ENCODE results near the gene ANKLE2. TPM values are rescaled to one million over a fixed set of nuclear protein-coding genes. Genes with fewer than 3 reads are reported as not detected.

Gene ANKLE2
- total RNA-seq, 1 experiment from 2014 or later = 80.3 TPM

DNA sequence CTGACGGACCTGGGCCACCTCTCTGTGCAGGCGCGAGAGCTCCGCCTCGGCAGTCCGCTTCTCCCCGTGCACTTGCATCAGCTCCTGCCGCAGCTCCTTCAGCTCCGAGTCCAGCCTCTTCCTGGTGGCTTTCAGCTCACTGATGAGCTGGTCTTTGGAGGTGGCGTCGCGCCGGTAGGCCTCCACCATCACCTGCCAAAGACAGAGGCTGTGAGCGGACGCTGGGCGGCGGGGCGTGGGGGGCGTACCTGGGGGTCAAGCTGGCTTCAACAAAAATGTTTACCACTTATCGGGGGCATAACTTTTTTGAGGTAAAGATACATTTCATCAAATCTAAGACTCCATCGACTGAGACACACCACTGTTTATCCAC is 27.5 kb upstream of the ANKLE2 start:
- Histone ChIP-seq H4K91ac (ENCODE audit: insufficient read length, low read depth, low read length) (no peak overlapping the region), H4K8ac (replicated peaks; ENCODE audit: insufficient read length, low read depth, low read length) (no peak overlapping the region), H4K20me1 (ENCODE audit: control insufficient read depth, insufficient read depth, insufficient read length) (peaks cover 4% of the 10 kb centered on the region), H3K4me1 (ENCODE audit: insufficient read depth, low read length) (no peaks in the 10 kb centered on the region), H3K9me3 (ENCODE audit: control insufficient read depth, low read depth, low read length) (no peaks in the 10 kb centered on the region), H3K9ac (ENCODE audit: extremely low read depth, insufficient read length, low read length) (no peak overlapping the region), H2AFZ (ENCODE audit: low read length) (no peak overlapping the region), H3K23me2 (ENCODE audit: insufficient read length, low read depth, low read length, poor library complexity, severe bottlenecking) (no peaks in the 10 kb centered on the region), H3T11ph (ENCODE audit: low read length) (no peak overlapping the region), H2BK15ac (ENCODE audit: low read depth, low read length) (no peak overlapping the region), H4K5ac (ENCODE audit: insufficient read length, low read depth, low read length) (no peak overlapping the region), H3K23ac (ENCODE audit: insufficient read length, low read depth, low read length) (no peak overlapping the region), H3K79me2 (ENCODE audit: insufficient read depth, low read length) (no peaks in the 10 kb centered on the region), H2BK5ac (ENCODE audit: insufficient read length, low read length) (no peak overlapping the region), H2BK120ac (ENCODE audit: low read depth, low read length, poor library complexity, severe bottlenecking) (no peak overlapping the region), H3K4ac (ENCODE audit: low read depth, low read length) (no peak overlapping the region), H3K27ac (ENCODE audit: insufficient read length, low read depth, low read length) (no peak overlapping the region), H3K27me3 (ENCODE audit: insufficient read depth, low read length) (no peaks in the 10 kb centered on the region), H3K14ac (ENCODE audit: insufficient read depth, low read length) (no peak overlapping the region), H2AK5ac (ENCODE audit: insufficient read length, low read length) (no peak overlapping the region), H3K18ac (ENCODE audit: insufficient read length, low read depth, low read length) (no peak overlapping the region), H2BK20ac (ENCODE audit: low read depth, low read length, poor library complexity, severe bottlenecking) (no peak overlapping the region), H3K79me1 (ENCODE audit: insufficient read depth, low read depth, low read length, poor library complexity, severe bottlenecking) (no peaks in the 10 kb centered on the region), H3K56ac (ENCODE audit: insufficient read length, low read depth, low read length) (no peak overlapping the region), H2BK12ac (ENCODE audit: insufficient read length, low read depth, low read length) (no peak overlapping the region), H3K4me2 (ENCODE audit: insufficient read depth, insufficient read length, low read length) (no peak overlapping the region)
- H3K36me3 Mint-ChIP-seq (ENCODE audit: insufficient read depth in 1 of 3, low read depth in 3 of 3) = peaks cover 50 to 74% (median 62%) of the 10 kb centered on the region in 3 experiments
- no peak for DNase-seq
- peak overlapping the region in 1 of 3 experiments; percentile 60; a peak in 1 of 7 replicates for H3K27ac Mint-ChIP-seq
- no peak for TF ChIP-seq CTCF (conservative IDR thresholded peaks at IDR 0.05)
- no peak overlapping the region; a peak in 1 of 5 replicates for H3K4me3 Mint-ChIP-seq
- H3K9me3 Mint-ChIP-seq = peaks cover 0 to 2% of the 10 kb centered on the region in 2 experiments; a peak in 1 of 5 replicates
- H3K27me3 Mint-ChIP-seq (ENCODE audit: low read depth) = no peaks in the 10 kb centered on the region; the same call in 1 of the 2 replicates
- WGBS (ENCODE audit: extremely low coverage, insufficient read length, low lambda C conversion rate) = no CpG with 5 or more reads among the region's 21 CpGs
- no peaks in the 10 kb centered on the region for H3K4me1 Mint-ChIP-seq
